ENCODE results near the gene SOX15. TPM values are rescaled to one million over a fixed set of nuclear protein-coding genes. Genes with fewer than 3 reads are reported as not detected.

SOX15 gene
- total RNA-seq, 2 donors from 2014 or later = 5.6 to 11.5 TPM

DNA sequence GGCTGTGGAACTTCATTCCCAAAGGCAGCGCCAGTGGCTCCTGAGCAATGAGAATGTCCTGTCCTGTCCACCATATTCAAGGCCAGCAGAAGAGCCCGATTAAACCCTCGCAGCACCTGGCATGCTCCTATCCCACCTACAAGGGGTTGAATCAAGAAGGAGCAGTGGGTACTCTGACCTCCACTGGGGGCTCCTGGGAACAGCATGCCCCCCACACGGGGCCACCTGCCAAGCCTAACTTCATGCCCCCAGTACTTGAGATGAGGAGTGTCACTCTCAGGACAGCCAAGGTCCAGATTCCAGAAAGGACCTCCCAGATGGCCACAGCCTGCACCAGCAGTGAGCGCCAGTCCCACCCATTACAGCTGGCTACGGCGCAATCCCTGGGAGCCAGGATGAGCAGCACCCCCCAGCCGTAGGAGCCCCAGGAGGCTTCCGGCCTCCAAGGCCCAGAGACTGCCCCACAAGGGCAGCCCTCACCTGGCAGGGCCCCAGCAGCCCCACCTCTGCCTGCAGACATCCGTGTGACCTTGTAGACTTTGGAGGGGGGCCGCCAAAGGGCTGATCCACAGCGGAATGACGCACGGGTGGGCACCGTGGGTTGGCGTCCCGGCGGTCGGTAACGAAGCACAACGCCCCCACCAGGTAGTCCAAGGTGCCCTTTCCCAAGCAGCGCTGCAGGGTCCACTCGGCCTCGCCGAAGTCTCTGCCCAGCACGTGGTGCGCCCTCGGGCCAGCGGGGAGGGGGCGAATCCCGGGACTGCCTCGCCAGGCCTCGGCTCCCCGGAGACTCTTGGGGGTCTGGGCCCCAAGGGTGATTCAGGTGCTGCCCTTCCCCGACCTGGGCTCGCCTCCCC is 7.3 kb downstream of the SOX15 start:
- Histone ChIP-seq H3K4me3 (peak overlapping the region; percentile 61 to 70), H3K9me3 (no peaks in the 10 kb centered on the region), H3K4me1 (peaks cover 0 to 67% of the 10 kb centered on the region in 2 donors), H3K27ac (peak overlapping the region; percentile 95 to 97), H3K27me3 (no peaks in the 10 kb centered on the region), H3K36me3 (peaks cover 16% of the 10 kb centered on the region)
- DNase-seq (ENCODE audit: low spot score) = no peak
- TF ChIP-seq, protein P1, sequence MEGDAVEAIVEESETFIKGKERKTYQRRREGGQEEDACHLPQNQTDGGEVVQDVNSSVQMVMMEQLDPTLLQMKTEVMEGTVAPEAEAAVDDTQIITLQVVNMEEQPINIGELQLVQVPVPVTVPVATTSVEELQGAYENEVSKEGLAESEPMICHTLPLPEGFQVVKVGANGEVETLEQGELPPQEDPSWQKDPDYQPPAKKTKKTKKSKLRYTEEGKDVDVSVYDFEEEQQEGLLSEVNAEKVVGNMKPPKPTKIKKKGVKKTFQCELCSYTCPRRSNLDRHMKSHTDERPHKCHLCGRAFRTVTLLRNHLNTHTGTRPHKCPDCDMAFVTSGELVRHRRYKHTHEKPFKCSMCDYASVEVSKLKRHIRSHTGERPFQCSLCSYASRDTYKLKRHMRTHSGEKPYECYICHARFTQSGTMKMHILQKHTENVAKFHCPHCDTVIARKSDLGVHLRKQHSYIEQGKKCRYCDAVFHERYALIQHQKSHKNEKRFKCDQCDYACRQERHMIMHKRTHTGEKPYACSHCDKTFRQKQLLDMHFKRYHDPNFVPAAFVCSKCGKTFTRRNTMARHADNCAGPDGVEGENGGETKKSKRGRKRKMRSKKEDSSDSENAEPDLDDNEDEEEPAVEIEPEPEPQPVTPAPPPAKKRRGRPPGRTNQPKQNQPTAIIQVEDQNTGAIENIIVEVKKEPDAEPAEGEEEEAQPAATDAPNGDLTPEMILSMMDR (IDR thresholded peaks at IDR 0.05) = no peak

DNA sequence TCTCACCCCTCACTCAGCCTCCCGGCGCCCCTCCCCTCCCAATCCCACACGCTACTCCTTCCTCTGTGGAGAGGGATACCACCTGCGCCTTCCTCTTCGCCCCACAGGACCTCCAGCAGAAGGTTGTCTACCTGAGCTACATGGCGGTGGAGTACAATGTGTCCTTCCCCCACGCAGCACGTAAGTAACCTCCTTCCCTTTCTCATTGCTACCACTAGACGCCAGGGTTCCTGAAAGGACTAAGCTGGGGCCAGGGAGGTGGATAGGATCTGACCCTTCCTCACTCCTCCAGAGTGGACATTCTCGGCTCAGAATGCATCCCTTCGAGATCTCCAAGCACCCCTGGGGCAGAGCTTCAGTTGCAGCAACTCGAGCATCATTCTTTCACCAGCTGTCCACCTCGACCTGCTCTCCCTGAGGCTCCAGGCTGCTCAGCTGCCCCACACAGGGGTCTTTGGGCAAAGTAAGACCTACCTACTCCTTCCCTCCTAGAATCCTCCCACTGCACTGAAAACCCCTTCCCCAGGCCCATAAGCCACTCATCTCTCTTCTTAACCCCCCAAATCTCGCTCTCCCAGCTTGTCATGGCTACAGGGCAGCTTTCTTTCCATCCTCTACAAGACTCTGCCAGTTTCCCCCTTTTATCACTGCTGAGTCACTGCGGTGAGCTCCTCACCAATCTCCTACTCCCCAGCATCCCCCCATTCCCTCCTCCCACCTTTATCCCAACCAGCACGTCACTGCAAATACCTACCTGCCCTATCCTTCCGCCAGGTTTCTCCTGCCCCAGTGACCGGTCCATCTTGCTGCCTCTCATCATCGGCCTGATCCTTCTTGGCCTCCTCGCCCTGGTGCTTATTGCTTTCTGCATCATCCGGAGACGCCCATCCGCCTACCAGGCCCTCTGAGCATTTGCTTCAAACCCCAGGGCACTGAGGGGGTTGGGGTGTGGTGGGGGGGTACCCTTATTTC is 9.0 kb downstream of the SOX15 start:
- peak overlapping the region; percentile 76 to 97 for H3K27ac ChIP-seq
- peaks cover 0 to 63% of the 10 kb centered on the region in 2 donors for H3K4me1 ChIP-seq
- no peak for DNase-seq (ENCODE audit: low spot score)
- H3K9me3 ChIP-seq = no peaks in the 10 kb centered on the region
- peaks cover 33% of the 10 kb centered on the region for H3K36me3 ChIP-seq
- no peaks in the 10 kb centered on the region for H3K27me3 ChIP-seq
- TF ChIP-seq, protein P1 (IDR thresholded peaks at IDR 0.05) = no peak
- H3K4me3 ChIP-seq = peak overlapping the region; percentile 18 to 34

DNA sequence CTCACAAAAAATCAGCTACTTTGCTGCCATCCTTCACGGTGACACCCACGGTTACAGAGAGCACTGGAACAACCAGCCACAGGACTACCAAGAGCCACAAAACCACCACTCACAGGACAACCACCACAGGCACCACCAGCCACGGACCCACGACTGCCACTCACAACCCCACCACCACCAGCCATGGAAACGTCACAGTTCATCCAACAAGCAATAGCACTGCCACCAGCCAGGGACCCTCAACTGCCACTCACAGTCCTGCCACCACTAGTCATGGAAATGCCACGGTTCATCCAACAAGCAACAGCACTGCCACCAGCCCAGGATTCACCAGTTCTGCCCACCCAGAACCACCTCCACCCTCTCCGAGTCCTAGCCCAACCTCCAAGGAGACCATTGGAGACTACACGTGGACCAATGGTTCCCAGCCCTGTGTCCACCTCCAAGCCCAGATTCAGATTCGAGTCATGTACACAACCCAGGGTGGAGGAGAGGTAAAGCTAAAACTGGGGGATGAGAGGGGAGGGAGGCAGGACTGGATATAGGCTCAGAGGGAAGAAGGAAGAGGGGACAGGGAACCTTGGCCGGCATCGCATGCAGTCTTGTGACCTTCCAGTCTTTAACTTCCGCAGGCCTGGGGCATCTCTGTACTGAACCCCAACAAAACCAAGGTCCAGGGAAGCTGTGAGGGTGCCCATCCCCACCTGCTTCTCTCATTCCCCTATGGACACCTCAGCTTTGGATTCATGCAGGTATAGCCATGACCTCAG is 9.9 kb downstream of the SOX15 start:
- peaks cover 0 to 65% of the 10 kb centered on the region in 2 donors for H3K4me1 ChIP-seq
- TF ChIP-seq, protein P1 (IDR thresholded peaks at IDR 0.05) = no peak
- no peaks in the 10 kb centered on the region for H3K27me3 ChIP-seq
- peak overlapping the region; percentile 76 to 97 for H3K27ac ChIP-seq
- H3K4me3 ChIP-seq = peak overlapping the region; percentile 5 to 34
- DNase-seq (ENCODE audit: low spot score) = no peak
- H3K36me3 ChIP-seq = peaks cover 42% of the 10 kb centered on the region
- H3K9me3 ChIP-seq = no peaks in the 10 kb centered on the region

DNA sequence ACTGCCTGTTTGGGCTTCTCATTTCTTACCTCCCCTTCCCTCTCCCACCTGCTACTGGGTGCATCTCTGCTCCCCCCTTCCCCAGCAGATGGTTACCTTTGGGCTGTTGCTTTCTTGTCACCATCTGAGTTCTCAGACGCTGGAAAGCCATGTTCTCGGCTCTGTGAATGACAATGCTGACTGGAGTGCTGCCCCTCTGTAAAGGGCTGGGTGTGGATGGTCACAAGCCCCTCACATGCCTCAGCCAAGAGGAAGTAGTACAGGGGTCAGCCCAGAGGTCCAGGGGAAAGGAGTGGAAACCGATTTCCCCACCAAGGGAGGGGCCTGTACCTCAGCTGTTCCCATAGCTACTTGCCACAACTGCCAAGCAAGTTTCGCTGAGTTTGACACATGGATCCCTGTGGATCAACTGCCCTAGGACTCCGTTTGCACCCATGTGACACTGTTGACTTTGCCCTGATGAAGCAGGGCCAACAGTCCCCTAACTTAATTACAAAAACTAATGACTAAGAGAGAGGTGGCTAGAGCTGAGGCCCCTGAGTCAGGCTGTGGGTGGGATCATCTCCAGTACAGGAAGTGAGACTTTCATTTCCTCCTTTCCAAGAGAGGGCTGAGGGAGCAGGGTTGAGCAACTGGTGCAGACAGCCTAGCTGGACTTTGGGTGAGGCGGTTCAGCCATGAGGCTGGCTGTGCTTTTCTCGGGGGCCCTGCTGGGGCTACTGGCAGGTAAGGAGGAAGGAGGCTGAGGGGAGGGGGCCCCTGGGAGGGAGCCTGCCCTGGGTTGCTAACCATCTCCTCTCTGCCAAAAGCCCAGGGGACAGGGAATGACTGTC is 10.7 kb downstream of the SOX15 start, which contains the start of gene CD68:
Gene CD68, plus strand, starts transcription at position 638 of the 833 bp plus-strand sequence. Its CDS starts 40 bp downstream, at position 678.
- Histone ChIP-seq H3K27me3 (no peaks in the 10 kb centered on the region), H3K9me3 (no peaks in the 10 kb centered on the region), H3K4me3 (peak within 1 kb of the TSS; percentile 5 to 34), H3K36me3 (peaks cover 50% of the 10 kb centered on the region), H3K27ac (peak within 1 kb of the TSS; percentile 76 to 97), H3K4me1 (peaks cover 0 to 65% of the 10 kb centered on the region in 2 donors)
- TF ChIP-seq, protein P1 (IDR thresholded peaks at IDR 0.05) = no peak
- peak; percentile 93 for DNase-seq (ENCODE audit: low spot score)
